Erythroblast (primary cell): ENCODE data around the gene HTT-AS.
A peak's percentile ranks its signal among the peaks of the same experiment; 100 is the strongest.

ENCODE experiments used
- DNase-seq, 2 experiments: peaks; one replicate each; lab custom pipeline; 2025; lab: John Stamatoyannopoulos, UW
- GATA1 ChIP-seq: IDR thresholded peaks from 2 replicates; pipeline ENCODE4 v1.6.1; 2011; ENCODE audit warnings: low read depth, mild to moderate bottlenecking, control low read depth, low read length, moderate library complexity
- POLR2A ChIP-seq: IDR thresholded peaks from 2 replicates; pipeline ENCODE4 v1.6.1; 2011; ENCODE audit warnings: mild to moderate bottlenecking, low read length

HTT-AS gene

GRCh38 chr4:3075652-3075981, 1.3 kb upstream of the HTT-AS start:
- no peak for DNase-seq
- TF ChIP-seq POLR2A (no peak), GATA1 (no peak)

GRCh38 chr4:3074846-3075651, 711 bp upstream of the HTT-AS start:
- DNase-seq: peak; percentile 71 to 72
- TF ChIP-seq POLR2A: no peak
- no peak for TF ChIP-seq GATA1

- no peak for DNase-seq
- TF ChIP-seq POLR2A (no peak), GATA1 (no peak)
Measured at GRCh38 chr4:3073158-3074077, 920 bp downstream of the HTT-AS start.

- no peak for DNase-seq
- TF ChIP-seq GATA1 (no peak), POLR2A (no peak)
Measured at GRCh38 chr4:3071811-3072210, 2.5 kb downstream of the HTT-AS start.

- TF ChIP-seq GATA1: no peak
- no peak for TF ChIP-seq POLR2A
- no peak for DNase-seq
Measured at GRCh38 chr4:3070709-3071500, 3.4 kb downstream of the HTT-AS start.

DNA sequence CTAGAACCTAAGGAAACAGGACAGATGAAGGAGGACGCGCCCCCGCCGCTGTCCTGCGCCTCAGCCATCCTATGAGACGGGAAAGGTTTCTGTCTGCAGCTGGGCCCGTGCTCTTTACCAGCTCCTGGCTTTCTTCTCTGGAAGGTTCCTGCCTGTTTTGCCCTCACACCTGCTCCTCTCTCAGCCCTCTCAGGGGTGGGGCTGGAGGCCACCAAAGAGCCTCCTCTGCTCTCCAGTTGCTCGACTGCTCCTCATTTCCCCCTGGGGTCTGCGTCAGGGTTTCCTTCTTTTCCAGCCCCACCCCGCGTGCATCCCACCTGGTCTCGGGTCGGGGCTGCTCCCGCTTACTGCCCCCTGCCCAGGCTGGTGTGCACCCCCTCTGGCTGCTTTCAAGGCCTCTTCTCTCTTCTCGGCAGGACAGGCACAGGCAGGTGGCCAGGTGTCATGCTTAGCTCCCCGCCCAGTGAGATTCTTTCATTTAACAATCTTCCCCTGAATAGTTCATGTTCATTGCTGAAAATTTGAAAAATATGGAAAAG, 4.6 kb downstream of the HTT-AS start:
- no peak for DNase-seq
- TF ChIP-seq POLR2A (no peak), GATA1 (no peak)

DNA sequence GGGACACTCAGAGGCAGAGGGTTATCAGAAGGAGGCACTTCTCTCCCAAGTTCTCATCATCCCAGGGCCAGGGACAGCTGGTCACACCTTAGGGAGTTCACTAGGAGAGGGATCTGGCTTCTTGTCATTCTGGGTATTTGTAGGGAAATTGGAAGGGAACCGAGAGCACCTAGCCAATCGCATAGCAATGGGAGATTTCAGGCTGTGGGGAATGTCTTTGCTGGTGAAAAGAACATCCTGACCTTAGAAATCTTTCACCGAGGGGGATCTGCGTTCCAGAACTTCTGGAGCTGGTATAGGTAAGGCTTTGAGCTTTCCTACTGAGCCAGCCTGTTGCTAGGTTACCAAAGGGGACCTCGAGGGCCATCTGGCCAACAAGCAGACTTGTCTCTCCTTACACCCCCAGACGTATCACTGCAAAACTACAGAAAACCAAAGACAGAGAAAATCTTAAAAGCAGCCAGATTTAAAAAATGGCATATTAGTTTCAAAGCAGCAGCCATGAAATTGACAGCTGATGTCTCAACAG, 6.8 kb downstream of the HTT-AS start:
- DNase-seq: no peak
- TF ChIP-seq GATA1: no peak
- TF ChIP-seq POLR2A: no peak

- DNase-seq: no peak
- TF ChIP-seq GATA1 (no peak), POLR2A (no peak)
Measured at GRCh38 chr4:3066836-3067400, 7.4 kb downstream of the HTT-AS start.

DNA sequence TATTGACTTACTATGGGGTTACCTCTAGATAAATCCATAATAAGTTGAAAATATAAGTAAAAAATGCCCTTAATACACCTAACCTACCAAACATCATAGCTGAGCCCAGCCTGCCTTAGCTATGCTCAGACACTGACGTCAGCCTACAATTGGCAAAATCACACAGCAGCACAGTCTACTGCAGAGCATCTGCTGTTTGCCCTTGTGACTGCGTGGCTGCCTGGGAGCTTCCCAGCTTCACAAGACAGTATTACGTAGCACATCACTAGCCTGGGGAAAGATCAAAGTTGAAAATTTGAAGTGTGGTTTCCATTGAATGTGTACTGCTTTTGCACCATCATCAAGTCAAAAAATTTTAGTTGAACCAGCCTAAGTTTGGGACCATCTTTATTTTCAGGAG, 8.8 kb downstream of the HTT-AS start:
- DNase-seq: no peak
- TF ChIP-seq GATA1 (no peak), POLR2A (no peak)

DNA sequence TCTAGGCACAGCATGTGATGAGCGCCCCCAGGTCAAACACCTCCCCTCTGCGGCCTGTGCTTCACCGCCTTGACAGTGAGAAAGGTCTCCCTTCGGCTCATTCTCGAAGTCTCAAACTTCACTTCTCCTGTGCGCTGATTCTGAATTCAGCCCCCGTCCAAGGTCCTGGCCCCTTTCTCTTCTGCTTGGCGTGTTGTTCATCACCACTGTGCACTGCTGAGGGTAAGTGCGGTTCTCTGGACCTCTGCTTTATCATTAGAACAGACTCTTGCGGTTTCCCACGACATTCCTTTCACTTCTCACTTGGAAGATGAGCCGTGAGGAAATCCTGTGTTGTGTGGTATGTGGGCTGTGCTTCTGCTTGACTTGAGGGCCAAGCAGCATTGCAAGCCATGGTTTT, 11.9 kb downstream of the HTT-AS start:
- TF ChIP-seq POLR2A (no peak), GATA1 (no peak)
- no peak for DNase-seq

- TF ChIP-seq GATA1: no peak
- no peak for TF ChIP-seq POLR2A
Measured at GRCh38 chr4:3060946-3061345, 13.4 kb downstream of the HTT-AS start.

GRCh38 chr4:3059943-3060342, 14.4 kb downstream of the HTT-AS start:
- DNase-seq: no peak
- no peak for TF ChIP-seq GATA1
- no peak for TF ChIP-seq POLR2A

More at GRCh38 chr4:3060946-3061345, 13.4 kb downstream of the HTT-AS start:
- DNase-seq: no peak
